Mononuclear cell (primary cell): ENCODE measurements around the gene RIPPLY2. TPM values are rescaled to one million over a fixed set of nuclear protein-coding genes. Genes with fewer than 3 reads are reported as not detected.

ENCODE experiments used
- total RNA-seq: library from RNA; depleted of rRNA; stranded (reverse); fragments of >200 nt; gene quantifications from one replicate; pipeline ENCODE4 v1.2.3, GENCODE V29; 2012

The RIPPLY2 gene
- total RNA-seq, 1 donor: under 0.01 TPM

Other genes with a start within 250 kb of the RIPPLY2 start
- gene SNAP91, start 144.3 kb upstream of the RIPPLY2 start, total RNA-seq: not detected
- 26.7 TPM for gene CYB5R4, start 6.3 kb downstream of the RIPPLY2 start, total RNA-seq
- gene MRAP2, start 180.4 kb downstream of the RIPPLY2 start, total RNA-seq: 0.10 TPM